HG02763 (cell line): ENCODE measurements around the gene UNC13A.
A peak's percentile ranks its signal among the peaks of the same experiment; 100 is the strongest.

Experiments
- ATAC-seq: cut with Tn5 transposase; IDR thresholded peaks from one replicate; pipeline ENCODE4 v1.9.1; 2021; ENCODE audit warnings: mild to moderate bottlenecking, moderate library complexity; ENCODE audit not compliant: unreplicated experiment

The UNC13A gene

GRCh38 chr19:17687857-17688784, at the start of gene UNC13A:
TSS of gene UNC13A (minus strand) at chr19:17688354. CDS start at chr19:17688199, 155 bp downstream.
- no peak for ATAC-seq

GRCh38 chr19:17737690-17738153, 49.6 kb upstream of the UNC13A start:
- ATAC-seq = no peak

GRCh38 chr19:17735410-17735809, 47.3 kb upstream of the UNC13A start:
- ATAC-seq = no peak

- no peak for ATAC-seq
These were observed 46.0 kb upstream of the UNC13A start for GRCh38 chr19:17734146-17734545.

- no peak for ATAC-seq
These were observed 45.0 kb upstream of the UNC13A start for GRCh38 chr19:17733127-17733526.

GRCh38 chr19:17727843-17728242, 39.7 kb upstream of the UNC13A start:
- ATAC-seq = no peak

GRCh38 chr19:17726964-17727773, 39.0 kb upstream of the UNC13A start:
- no peak for ATAC-seq

GRCh38 chr19:17726136-17726741, 38.1 kb upstream of the UNC13A start:
- no peak for ATAC-seq

- no peak for ATAC-seq
These were observed 37.4 kb upstream of the UNC13A start for GRCh38 chr19:17725422-17726078.

- ATAC-seq = no peak
These were observed 36.5 kb upstream of the UNC13A start for GRCh38 chr19:17724655-17725054.

- ATAC-seq = no peak
These were observed 34.6 kb upstream of the UNC13A start for GRCh38 chr19:17722655-17723240.

GRCh38 chr19:17721821-17722220, 33.7 kb upstream of the UNC13A start:
- no peak for ATAC-seq

- ATAC-seq = no peak
These were observed 33.0 kb upstream of the UNC13A start for GRCh38 chr19:17721111-17721628.

- ATAC-seq = no peak
These were observed 32.3 kb upstream of the UNC13A start for GRCh38 chr19:17720440-17720839.

- ATAC-seq = peak; percentile 30
These were observed 31.7 kb upstream of the UNC13A start for GRCh38 chr19:17719730-17720400.

- ATAC-seq = peak; percentile 74
These were observed 31.0 kb upstream of the UNC13A start, which contains the start of gene MAP1S for GRCh38 chr19:17718947-17719711. TSS of gene MAP1S (plus strand) at chr19:17719480. CDS start at chr19:17719503, 23 bp downstream.

GRCh38 chr19:17718550-17718946, 30.4 kb upstream of the UNC13A start:
- ATAC-seq = no peak

GRCh38 chr19:17716309-17716929, 28.3 kb upstream of the UNC13A start:
- no peak for ATAC-seq
